Caki2 (cell line): ENCODE measurements around the gene ITPRID1. TPM values are rescaled to one million over a fixed set of nuclear protein-coding genes. Genes with fewer than 3 reads are reported as not detected.
"Not testable (repeated sequence)": the region's sequence is repeated elsewhere in the genome, so short reads cannot be mapped to it uniquely, and the experiment has no call there.

Source experiments
- DNase-seq: peaks from one replicate; pipeline ENCODE4 v3.0.0-alpha.2; 2015; ENCODE audit warnings: low read depth
- in situ Hi-C: cut with HindIII; loops from 2 replicates; pipeline ENCODE4 v1.10.0; 2016; ENCODE audit warnings: low sequenced_read_pairs, low pct_unique_long_range_greater_than_20kb, mixed read lengths
- total RNA-seq: library from RNA; depleted of rRNA; stranded (reverse); fragments of >200 nt; shearing (Covaris generic); gene quantifications from 2 replicates; pipeline ENCODE4 v1.2.3, GENCODE V29; 2014; ENCODE audit warnings: low replicate concordance

ITPRID1 gene
- total RNA-seq, 1 experiment from 2014 or later: not detected

DNA sequence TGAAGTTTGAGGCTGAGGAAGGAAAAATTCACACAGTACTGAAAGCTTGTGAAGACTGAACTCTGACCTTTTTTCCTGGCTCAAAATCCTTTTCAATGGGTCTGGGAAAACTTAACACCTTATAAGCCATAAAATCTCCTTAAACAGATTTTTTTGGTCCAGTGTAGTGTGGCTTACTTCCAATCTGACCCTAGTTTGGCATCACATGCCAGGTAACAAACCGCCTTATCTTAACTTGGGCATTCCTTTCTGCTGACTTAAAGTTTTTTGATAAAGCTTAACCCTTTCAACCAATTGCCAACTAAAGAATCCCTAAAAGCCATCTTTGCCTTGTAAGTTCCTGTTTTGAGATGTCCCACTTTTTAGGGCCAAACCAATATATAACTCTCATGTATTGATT, 13.2 kb upstream of the ITPRID1 start:
- DNase-seq: no peak
- in situ Hi-C loops: no loop called here

GRCh38 chr7:31508823-31509222, 5.1 kb upstream of the ITPRID1 start:
- no peak for DNase-seq
- in situ Hi-C loops: no loop called here

- no peak for DNase-seq
- in situ Hi-C loops: no loop called here
Observed at GRCh38 chr7:31512166-31512565, 1.7 kb upstream of the ITPRID1 start.

GRCh38 chr7:31516680-31517502, 3.0 kb downstream of the ITPRID1 start:
- in situ Hi-C loops: no loop called here
- no peak for DNase-seq

GRCh38 chr7:31517513-31517912, 3.6 kb downstream of the ITPRID1 start:
- DNase-seq: no peak

DNA sequence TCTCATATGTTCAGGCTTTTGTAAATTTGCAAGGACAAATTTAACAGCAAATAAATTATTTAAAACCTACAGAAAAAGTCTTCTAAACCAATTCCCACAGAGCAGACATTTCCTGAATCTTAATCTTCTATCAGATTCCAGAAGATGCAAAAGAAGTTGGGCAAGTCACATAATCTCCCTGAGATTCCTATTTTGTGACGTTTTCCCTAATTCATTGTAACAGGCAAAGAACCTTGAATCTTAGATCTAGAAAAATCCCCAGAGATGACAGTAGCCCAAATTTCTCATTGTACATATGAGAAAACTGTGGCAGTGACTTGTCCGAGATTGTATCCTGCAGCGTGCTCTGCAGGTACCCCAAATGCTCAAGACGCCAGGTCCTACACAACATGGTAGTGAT, 4.9 kb downstream of the ITPRID1 start:
- in situ Hi-C loops: no loop called here

More at GRCh38 chr7:31517513-31517912, 3.6 kb downstream of the ITPRID1 start:
- in situ Hi-C loops: no loop called here

DNA sequence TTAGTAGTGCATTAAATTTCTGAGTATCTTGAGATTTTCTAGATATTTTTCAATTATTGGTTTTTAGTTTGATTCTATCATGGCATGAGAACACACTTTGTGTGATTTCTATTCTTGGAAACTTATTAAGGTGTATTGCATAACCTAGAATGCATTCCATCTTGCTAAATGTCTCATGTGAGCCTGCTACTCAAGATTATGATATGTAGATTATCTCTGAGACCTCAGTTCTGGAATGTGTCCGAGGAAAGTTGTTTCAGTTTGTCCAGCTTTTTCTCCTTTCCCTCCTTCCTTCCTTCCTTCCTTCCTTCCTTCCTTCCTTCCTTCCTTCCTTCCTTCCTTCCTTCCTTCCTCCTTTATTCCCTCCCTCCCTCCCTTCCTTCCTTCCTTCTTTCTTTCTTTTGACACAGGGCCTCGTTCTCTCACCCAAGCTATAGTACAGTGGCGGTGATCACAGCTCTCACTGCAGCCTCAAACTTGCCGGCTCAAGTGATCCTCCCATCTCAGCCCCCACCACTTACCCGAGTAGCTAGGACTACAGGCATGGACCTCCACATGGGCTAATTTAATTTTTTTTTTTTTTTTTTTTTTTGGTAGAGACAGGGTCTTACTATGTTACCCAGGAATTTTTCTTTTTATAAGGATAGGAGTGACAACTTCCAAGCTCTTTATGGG, 7.6 kb downstream of the ITPRID1 start:
- in situ Hi-C loops: no loop called here
- DNase-seq: no peak

More for the DNA sequence above, 4.9 kb downstream of the ITPRID1 start:
- DNase-seq: no peak

DNA sequence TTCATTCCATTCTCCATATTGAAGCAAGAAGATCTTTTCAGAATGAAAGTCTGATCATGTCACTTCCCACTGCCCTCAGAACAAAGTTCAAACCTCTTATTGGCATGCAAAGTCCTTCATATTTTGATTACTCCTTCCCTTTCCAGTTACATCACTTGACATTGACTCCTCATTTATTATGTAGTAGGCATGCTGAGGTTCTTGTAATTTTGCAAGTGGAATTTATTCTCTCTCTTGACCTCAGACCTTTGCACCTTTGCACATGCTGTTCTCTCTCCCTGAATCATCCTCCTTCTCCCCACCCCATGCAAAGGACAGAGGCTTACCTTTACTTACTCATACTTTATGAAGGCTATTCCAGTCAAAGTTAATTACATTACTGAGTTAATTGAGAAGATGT, 13.0 kb downstream of the ITPRID1 start:
- DNase-seq: no peak

DNA sequence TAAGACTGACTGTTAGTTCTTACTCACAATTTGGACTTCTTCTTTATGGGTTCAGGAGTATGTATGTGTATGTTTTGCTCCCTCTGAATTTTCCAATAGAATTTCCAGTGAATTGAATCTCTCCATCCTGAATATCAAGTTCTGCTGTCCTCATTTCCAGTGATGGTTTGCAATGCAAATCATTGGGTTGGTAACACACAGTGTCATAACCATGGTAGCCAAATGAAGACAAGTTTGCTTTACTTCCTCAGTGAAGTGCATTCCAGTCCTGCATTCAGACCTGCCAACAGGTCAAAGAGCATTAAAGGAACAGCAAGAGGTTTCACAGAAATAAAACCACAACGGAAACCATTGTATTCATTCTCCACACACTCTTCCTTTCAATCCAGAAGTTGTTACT, 15.2 kb downstream of the ITPRID1 start:
- DNase-seq: no peak
- in situ Hi-C loops: no loop called here

More for the DNA sequence above, 13.0 kb downstream of the ITPRID1 start:
- in situ Hi-C loops: no loop called here

GRCh38 chr7:31540651-31541185, 26.8 kb downstream of the ITPRID1 start:
- DNase-seq, in situ Hi-C loops: not testable (repeated sequence)

DNA sequence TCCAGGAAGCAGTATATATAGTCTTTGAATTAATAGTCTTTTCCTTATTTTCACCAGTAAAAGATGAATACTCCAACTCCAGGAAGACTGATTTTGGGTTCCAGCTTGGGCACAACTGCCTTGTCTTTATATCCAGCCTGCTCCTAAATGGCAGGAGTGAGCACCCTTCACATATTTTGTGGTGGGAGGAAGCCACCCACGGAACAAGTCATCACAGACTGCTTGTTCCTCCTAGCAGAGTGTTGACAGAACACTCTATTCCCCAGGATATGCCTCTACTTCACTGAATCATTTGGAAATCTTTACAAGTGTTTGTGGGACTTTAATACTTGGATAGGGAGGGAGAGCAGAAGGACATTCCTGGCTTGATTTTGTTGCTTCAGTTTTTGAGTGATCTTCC, 31.7 kb downstream of the ITPRID1 start:
- in situ Hi-C loops: no loop called here
- no peak for DNase-seq

GRCh38 chr7:31549611-31550010, 35.7 kb downstream of the ITPRID1 start:
- no peak for DNase-seq
- in situ Hi-C loops: no loop called here

DNA sequence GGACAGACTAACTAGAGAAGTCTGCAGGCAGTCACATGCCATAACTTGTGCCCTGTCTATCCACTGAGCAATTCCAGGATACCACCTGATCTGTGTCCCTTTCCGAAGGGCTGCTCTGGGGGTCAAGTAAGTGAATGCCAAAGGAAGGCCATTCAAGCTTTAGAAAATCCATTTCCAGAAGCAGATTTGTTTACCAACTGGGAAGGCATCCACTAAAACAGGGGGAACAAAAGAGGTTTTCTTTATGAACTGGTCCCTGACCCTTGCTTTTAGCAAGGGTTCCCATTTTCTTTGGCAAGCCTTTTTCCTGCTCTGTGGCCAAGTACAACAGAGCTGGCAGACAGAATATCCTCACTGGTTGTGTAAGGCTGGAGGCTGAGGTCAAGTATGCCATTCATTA, 36.5 kb downstream of the ITPRID1 start:
- in situ Hi-C loops: no loop called here
- DNase-seq: no peak

- no peak for DNase-seq
- in situ Hi-C loops: no loop called here
Observed at GRCh38 chr7:31553661-31554081, 39.8 kb downstream of the ITPRID1 start.

DNA sequence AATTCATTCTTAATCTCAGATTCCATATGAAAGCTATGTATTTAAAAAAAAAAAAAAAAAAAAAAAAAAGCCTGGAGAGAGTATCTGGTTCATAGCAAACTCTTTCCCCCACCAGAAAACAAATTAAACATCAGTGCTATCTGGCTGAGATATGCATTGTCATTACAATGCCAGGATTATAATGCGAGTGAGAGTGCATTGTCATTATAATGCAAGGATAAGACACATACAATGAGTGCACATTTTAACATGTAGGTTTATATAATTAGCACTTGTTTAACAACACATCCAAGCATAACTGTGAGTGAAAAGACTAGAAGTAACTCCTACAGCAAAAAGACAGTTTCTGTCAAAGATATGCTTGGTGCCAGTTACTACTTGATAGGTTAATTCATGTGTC, 48.1 kb downstream of the ITPRID1 start:
- in situ Hi-C loops: no loop called here
- DNase-seq: no peak

DNA sequence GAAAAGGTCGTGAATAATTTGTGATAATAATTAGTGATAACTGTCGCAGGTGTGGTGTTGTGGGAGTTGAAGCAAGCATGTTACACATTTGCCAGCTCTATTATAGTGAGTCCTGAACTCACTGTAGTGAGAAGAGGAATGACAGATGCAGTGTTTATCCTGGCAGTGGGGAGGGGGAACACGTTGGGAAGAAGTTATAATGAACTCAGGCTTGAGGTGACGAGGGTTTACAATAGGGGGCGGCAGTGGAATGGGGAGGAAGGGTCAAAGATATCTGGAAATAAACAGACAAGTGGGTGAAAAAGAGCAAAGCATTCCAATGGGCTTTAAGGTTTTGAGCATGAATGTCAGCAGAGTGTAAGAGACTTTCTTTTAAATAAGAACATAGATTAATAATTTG, 49.6 kb downstream of the ITPRID1 start:
- in situ Hi-C loops: no loop called here
- DNase-seq: no peak

GRCh38 chr7:31563951-31564350, 50.1 kb downstream of the ITPRID1 start:
- DNase-seq: no peak
- in situ Hi-C loops: no loop called here

GRCh38 chr7:31564661-31565060, 50.8 kb downstream of the ITPRID1 start:
- no peak for DNase-seq
- in situ Hi-C loops: no loop called here

- in situ Hi-C loops: no loop called here
- DNase-seq: no peak
Observed at GRCh38 chr7:31569528-31569927, 55.6 kb downstream of the ITPRID1 start.
